HG03196 (cell line): Measurements from ENCODE around the gene XPO5.
"Not testable (repeated sequence)": the region's sequence is repeated elsewhere in the genome, so short reads cannot be mapped to it uniquely, and the experiment has no call there.

Experiments
- ATAC-seq: cut with Tn5 transposase; IDR thresholded peaks from one replicate; pipeline ENCODE4 v1.9.1; 2021; ENCODE audit not compliant: unreplicated experiment

XPO5 gene

DNA sequence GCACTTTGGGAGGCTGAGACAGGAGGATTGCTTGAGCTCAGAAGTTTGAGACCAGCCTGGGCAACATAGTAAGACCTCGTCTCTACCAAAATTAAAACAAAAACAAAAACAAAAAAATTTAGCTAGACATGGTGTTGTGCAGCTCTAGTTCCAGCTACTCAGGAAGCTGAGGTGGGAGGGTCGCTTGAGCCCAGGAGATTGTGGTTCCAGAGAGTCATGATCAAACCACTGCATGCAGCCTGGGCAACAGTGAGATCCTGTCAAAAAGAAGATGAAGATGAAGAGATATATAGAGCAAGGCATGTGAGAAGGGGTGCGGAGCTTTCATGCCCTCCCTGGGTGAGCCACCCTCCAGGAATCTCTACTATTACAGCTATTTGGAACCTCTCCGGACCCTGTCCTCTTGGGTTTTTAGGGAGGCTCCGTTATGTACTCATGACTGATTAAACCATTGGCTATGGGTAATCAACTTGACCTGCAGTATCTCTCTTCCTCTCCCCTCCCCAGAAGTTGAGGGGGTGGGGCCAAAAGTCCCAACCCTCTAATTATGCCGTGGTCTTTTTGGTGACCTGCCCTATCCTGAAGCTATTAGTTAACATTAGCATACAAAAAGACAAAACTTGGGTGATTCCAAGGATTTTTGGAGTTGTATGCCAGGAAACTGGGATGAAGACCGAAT lies 9.2 kb upstream of the XPO5 start:
- ATAC-seq, result no peak

DNA sequence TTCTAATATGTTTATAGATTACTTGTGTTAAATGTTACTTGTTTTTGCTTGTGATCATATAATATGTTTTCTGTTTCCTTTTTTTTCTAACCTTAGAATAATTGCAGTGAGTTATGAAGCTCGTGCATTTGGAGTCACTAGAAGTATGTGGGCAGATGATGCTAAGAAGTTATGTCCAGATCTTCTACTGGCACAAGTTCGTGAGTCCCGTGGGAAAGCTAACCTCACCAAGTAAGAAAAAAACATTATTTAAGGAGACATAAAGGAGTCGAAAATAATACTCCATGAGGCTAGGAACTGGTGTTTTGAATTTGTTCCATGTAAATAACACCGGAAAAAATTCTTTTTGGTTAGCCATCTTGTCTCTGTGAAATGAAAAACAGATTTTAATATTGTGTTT lies 7.1 kb upstream of the XPO5 start:
- ATAC-seq, result no peak

DNA sequence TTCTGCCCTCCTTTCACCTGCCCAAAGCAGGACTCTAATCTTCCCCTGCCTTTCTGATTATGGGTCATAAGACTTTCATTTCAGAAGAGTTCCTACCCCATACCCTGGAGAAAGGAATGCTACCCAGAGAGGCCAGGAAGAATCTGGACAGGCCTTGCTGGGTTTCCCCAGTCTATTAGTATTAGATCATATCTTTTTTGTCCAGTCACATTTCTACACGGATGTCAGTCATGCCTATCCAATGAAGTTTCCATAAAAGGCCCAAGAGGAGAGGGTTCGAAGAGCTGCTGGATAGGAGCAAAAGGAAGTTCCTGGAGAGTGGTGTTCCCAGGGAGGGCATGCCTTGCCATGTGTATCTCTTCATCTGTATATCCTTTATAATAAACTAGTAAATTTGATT lies 3.3 kb upstream of the XPO5 start:
- no peak for ATAC-seq

DNA sequence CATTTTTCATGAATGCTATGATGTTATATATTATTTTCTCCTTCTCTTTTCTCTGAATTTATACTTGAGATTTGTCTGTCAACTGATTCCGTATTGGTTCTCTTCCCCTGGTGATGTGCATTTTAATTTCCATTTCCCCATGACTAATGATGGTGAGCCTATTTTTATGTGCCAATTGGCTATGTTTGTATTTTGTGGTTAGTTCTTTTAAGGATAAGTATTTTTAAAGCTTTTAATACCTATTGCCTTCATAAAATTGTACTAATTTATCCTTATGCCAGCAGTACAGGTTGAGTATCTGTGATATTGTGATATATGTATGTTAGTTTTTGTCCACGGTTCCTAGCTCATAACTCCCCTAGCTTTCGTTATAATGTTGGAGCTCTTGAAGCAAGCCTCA lies 2.9 kb upstream of the XPO5 start:
- ATAC-seq, result no peak

DNA sequence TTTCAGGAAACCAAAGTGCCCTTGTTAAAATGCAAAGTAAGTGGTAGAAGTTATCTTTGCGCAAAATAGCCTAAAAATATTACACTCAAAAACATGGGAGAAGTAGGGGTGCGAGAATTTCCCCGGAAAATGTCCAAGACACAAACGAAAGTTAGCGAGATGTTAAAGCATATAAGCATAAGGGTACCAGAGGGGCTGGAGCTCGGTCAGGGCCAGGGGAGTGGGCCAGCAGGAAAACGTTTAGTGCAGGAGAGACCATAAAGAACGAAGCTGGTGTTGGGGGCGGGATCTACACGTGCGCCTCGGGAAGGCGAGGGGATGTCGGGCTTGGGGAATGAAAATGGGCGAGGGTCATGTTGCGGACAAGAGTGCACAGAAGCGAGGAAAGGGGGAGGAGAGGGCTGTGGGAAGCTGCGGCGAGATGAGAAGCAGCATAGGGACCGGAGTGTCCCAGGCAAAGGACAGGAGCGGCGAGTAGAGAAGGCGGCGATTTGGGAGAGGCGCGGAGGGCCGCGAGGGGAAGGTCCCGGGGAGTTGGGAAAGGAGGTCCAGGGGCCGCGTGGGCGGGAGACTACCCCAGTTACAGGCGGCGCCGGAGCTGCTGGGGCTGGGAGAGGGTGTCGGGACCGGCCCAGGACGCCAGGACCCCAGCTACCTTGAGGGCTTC lies 600 bp downstream of the XPO5 start:
- ATAC-seq, result peak; percentile 28

DNA sequence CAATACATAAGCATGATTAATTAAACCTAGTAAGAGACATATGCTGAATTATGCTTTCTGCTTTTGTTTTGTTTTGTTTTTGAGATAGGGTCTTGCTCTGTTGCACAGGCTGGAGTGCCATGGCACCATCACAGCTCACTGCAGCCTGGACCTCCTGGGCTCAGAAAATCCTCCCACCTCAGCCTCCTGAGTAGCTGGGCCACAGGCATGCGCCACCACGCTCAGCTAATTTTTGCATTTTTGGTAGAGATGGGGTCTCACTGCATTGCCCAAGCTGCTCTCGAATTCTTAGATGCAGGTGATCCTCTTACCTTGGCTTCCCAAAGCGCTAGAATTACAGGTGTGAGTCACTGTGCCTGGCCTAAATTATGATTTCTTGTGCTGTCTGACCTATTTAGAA lies 3.8 kb downstream of the XPO5 start:
- no peak for ATAC-seq

DNA sequence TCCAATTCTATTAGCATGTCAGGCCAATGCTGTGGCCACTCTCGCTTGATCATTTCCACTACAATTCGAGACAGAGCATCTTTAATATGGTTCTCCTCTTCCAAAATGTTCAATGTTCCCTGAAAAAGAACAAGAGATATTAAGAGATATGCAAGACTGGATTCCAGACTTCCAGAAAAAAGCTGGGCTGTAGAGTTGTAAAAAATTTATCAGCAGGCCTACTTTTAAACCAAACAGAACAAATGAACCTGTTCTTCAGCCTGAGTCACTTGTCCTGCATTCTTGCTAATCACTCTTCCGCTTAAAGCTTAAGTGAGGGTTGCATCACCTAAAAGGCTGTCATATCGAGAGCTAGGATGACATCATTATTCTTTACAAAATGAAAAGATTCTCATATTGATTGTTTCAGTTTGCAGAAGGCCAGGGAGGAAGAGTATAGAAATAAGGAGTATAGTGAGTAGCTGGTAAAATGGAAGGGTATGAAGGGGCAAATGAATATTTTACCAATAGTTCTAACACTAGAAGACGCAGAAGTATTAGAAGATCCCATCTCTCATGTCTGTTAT lies 4.9 kb downstream of the XPO5 start:
- ATAC-seq, result no peak

DNA sequence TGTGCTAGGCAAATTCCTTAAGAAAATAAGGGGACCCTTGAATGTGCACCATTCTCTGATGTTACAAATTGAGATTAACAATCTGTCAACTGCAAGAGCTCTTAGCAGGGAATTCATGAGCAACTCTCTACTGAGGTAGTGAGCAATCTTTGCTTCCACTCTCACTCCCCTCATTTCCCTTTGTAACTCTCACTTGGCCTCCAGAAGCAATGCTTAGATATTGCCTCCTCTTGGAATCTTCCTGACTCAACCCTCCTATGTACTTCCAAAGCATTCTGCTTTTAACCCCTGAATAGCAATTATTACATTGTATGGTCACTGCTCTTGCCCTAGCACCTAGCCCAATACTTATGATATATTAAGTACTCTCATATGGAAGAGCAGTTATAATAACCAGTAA lies 16.5 kb downstream of the XPO5 start:
- no peak for ATAC-seq

DNA sequence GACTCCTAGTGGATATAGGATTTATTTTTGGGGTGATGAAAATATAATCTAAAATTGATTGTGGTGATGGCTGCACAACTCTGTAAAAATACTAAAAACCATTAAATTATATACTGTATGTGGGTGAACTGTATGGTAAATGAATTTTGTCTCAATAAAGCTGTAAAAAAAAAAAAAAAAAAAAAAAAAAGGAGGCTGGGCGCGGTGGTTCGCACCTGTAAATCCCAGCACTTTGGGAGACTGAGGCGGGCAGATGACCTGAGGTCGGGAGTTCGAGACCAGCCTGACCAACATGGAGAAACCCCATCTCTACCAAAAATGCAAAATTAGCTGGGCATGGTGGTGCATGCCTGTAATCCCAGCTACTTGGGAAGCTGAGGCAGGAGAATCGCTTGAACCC lies 18.2 kb downstream of the XPO5 start:
- ATAC-seq, result not testable (repeated sequence)

DNA sequence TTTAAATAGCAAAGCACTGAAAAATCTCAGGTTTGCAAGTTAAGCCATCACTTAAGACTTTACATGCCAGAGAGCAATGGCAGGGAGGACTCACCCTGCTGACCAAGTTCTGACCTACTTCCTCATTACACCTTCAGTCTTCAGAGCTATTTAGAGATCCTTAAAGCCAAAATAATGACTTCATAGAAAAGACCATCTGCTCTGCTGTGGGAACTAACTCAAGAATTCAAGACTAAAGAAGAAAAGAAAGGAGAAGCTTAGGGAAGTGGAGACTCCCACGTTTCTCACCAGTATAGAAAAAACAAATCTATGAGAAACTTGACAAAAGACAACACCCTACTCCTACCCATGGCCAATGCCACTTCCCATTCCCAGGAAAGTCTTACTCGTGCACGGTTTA lies 28.6 kb downstream of the XPO5 start:
- no peak for ATAC-seq

DNA sequence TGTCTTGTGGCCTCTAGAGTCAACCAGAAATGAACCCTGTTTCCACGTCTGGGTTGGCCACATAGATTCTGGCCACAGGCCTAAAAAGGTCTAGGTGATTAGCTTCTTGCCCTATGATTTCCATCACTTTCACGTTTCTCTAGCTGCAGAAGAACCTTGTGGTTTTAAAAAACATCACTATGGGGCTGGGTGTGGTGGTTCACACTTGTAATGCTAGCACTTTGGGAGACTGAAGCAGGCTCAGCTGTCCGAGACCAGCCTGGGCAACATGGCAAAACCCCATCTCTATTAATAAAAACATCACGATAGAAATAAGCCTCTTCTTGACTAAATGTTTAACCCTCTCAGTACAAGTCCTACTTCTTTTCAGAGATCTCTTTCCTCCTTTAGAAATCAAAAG lies 31.4 kb downstream of the XPO5 start:
- ATAC-seq, result no peak

DNA sequence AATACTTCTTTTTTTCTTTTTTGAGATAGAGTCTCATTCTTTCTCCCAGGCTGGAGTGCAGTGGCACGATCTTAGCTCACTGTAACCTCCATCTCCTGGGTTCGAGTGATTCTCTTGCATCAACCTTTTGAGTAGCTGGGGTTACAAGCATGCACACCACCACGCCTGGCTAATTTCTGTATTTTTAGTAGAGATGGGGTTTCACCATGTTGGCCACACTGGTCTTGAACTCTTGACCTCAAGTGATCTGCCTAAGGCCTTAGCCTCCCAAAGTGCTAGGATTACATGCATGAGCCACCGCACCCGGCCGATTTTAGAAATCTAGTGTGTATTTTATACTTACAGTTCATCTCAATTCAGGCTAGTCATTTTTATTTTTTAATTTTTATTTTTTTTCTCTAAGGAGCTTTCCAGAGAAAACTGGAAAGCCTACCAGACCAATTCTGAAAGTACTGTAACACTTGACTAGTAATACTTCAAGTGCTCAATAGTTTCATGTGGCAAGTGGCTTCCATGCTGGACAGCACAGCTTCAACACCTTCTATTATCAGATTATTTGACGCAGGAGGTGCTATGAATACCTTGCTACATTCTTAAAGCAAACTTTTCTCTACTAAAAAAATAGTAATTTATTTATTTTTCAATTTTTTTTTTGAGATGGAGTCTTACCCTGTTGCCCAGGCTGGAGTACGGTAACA lies 33.9 kb downstream of the XPO5 start:
- no peak for ATAC-seq

DNA sequence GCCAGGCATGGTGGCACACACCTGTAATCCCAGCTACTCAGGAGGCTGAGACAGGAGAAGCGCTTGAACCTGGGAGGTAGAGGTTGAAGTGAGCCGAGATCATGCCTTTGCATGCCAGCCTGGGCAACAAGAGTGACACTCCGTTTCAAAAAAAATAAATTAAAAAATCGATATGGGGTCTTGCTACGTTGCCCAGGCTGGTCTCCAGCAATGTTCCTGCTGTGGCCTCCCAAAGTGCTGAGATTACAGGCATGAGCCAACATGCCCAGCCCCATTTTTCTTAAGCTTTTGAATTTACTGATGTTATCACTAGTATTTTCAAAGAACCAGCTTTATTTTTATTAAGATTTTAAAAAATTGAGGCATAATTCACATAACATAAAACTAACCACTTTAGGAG lies 35.3 kb downstream of the XPO5 start:
- no peak for ATAC-seq

DNA sequence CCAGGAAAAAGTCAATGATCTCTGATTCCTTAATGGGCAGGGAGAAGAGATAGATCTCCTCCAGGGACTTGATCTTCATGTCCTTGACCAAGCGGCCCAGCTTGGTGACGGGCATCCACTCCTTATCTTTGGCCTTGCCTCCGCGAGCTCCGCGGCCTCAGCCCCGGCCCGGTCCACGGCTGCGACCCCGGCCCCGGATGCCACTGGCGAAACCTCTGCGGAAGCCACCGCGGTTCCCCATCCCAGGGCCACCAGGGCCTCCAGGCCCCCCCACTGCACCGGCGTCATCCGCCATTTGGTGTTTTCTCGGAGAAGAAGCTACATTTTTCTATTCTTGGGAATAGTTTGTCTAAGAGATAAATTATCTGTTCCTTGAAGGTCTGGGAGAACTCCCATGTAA lies 36.4 kb downstream of the XPO5 start:
- ATAC-seq, result not testable (repeated sequence)

DNA sequence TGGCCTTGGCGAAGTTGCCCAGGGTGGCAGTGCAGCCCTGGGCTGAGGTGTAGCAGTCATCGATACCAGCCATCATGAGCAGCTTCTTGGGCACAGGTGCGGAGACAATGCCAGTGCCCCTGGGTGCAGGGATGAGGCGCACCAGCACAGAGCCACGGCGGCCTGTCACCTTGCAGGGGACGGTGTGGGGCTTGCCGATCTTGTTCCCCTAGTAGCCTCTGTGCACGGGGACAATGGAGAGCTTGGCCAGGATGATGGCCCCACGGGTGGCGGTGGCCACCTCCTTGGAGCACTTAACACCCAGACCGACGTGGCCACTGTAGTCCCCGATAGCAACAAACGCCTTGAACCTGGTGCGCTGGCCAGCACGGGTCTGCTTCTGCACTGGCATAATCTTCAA lies 36.9 kb downstream of the XPO5 start:
- not testable (repeated sequence) for ATAC-seq

DNA sequence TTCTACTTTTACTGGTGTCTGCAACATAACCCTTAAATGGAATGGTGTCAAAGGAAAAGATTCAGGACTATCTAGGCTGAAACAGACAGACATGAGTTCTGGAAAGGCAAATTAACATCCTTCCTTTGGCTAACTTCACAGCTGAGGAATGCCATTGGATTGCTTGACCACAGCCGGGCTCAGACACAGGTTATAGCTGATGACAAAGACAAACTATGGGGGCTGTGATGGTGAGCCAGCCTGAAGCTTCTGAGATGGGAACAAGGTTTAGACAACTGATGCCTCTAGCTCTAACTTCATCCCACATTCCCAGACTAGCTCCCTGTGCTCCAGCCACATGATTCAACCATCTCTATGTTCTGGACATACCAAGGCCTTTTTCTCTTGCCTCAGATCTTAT lies 43.6 kb downstream of the XPO5 start:
- no peak for ATAC-seq

DNA sequence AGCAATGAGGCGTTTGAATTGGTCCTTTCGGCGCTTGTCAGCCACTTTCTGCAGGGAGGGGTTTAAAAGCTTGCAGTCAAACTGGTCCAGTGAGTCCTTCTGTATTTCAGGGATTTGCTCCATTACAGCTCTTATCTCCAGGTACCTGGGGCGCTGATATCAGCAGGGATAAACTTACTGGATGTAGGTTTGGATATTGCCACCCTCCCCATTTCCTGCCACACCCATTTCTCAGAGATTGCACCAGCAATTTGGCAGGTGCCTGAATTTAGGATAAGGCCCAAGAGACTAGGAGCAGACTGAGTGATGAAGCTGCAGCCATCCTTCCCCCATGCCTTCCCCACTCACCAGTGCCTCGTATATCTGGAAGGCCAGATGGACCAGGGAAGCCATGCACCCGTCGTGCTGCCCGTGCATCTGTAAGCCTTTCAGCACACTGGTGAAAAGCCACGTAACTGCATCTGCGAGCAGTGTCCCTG lies 51.3 kb downstream of the XPO5 start:
- ATAC-seq, result no peak

DNA sequence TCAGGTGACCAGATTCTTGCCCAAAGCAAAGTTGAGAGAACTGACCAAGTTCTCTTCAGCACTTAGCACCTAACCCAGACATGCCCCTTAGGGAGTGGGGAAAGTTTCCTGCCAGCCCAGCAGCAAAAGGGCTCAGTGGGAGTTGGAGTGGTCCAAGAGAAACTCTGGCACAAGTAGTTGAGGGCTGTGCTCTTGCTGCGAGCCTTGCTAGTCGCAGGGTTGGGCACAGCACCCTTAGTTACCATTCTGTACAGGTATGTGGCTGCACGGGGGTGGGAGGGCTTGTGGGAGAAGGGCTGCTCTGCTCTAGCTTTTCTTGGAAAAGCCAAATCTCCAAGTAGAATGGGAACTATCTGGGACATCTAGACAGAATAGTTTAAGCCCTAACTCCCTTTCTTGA lies 52.6 kb downstream of the XPO5 start:
- ATAC-seq, result no peak

DNA sequence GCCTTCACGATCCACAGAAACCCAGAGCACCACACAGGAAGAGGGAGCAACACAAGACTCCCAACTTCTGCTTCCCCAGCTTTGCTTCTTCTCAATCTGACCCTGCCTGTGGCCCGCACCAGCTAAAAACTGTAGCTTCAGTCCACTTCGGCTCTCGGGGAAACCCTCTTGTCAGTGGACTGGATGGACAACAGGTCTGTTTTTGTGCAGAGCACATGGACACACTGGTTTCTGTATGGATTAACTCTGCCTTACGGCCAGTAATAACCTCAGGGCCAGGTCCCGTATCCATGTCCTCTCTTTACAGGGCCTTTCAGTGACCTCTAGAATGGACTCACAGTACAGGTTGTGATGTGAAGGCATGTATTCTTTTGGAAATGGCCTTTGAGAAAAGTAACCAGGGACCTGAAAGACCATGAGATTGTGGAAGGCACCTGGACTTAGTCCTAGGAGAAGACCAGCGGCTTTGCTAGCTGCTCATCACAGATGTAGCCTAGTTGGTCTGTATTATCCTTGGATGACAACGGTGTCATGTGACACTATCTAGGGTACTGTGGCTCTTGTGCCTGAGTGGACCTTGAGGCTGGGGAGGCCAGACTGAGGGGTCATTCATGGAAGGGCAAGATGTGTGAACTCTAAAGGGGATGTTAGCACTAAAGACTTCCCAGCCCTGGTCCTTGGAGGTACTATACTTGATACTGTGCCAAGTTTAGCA lies 53.1 kb downstream of the XPO5 start:
- ATAC-seq, result no peak

DNA sequence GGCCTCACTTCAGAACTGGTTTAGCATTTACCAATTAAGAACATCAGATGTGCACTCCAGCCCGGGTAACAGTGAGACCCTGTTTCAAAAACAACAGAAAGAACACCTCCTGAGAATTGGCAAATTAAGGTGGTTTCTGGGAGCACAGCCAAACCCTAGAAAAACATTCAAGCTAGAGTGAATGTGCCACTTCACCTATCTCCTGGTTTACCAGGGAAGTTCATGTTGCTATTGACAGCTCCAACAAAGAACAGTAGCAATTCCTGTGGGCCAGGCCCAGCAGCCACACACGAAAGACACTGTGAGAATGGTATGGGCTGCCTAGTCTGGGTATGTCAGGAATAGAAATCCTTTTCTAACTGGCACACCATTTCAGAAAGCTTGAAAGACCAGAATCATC lies 54.0 kb downstream of the XPO5 start:
- no peak for ATAC-seq

DNA sequence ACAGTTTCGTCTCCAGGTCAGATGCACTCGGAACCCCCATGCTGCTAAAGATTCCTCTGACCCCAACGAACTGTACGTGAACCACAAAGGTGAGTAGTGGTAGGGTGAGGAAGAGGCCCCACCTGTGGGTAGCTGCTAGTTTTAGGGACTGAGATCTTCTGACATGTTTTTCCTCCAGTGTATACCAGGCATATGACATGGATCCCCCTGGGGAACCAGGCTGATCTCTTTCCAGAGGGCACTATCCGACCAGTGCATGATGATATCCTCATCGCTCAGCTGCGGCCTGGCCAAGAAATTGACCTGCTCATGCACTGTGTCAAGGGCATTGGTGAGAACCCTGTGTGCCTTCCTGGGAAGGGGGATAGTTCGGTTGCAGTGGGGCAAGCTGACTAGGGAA lies 55.7 kb downstream of the XPO5 start:
- ATAC-seq, result no peak
